T-cell (primary cell): ENCODE results near the gene CMAS. TPM values are rescaled to one million over a fixed set of nuclear protein-coding genes. Genes with fewer than 3 reads are reported as not detected.
"Not testable (repeated sequence)": the region's sequence is repeated elsewhere in the genome, so short reads cannot be mapped to it uniquely, and the experiment has no call there.

Source experiments
- ATAC-seq, 4 experiments: fragments of 200-7000 bp in 3 of 4; fragments of 150-1000 bp in 1 of 4; cut with Tn5 transposase; replicated peaks in 1 of 4; 1 replicate in 3 of 4; 2 replicates in 1 of 4; pipeline ENCODE4 v1.10.0; 2021; ENCODE audit warnings: moderate library complexity in 3 of 4, mild to moderate bottlenecking in 2 of 4, moderate number of reproducible peaks in 1 of 4
- CTCF ChIA-PET, 2 donors: fragments of 300-600 bp; sonication (Branson Sonifier 250); formaldehyde crosslinking; loops; one replicate each; lab custom pipeline; 2022; ENCODE audit warnings: antibody characterized with exemption in 2 of 2; lab: Charles Lee
- POLR2A ChIA-PET, 2 donors: fragments of 300-600 bp; sonication (Branson Sonifier 250); formaldehyde crosslinking; loops; one replicate each; lab custom pipeline; 2022; ENCODE audit warnings: antibody characterized with exemption in 2 of 2; lab: Charles Lee
- DNase-seq, 35 experiments: peaks; one replicate each; pipeline versions ENCODE4 v3.0.0 to v3.0.0-alpha.2; 2013 to 2023
- H3K27ac ChIP-seq: one replicate; pipeline ENCODE4 v1.5.1; 2013; ENCODE audit warnings: low read length
- H3K27me3 ChIP-seq, 2 experiments: replicated peaks in 1 of 2; 1 replicate in 1 of 2; 2 replicates in 1 of 2; pipeline versions ENCODE4 v1.6.1 to v1.7.0; 2013; ENCODE audit warnings: low read length in 1 of 2, mixed read lengths in 1 of 2; ENCODE audit not compliant: control insufficient read depth in 2 of 2, insufficient read depth in 2 of 2; ENCODE audit errors: extremely low read depth in 1 of 2
- H3K36me3 ChIP-seq, 2 donors: 1 replicate in 1 of 2; 2 replicates in 1 of 2; pipeline versions ENCODE4 v1.6.1 to v1.7.0; 2013; ENCODE audit warnings: low read length in 1 of 2; ENCODE audit not compliant: control insufficient read depth in 2 of 2, insufficient read depth in 1 of 2; ENCODE audit errors: extremely low read depth in 1 of 2
- H3K4me1 ChIP-seq, 2 experiments: 1 replicate in 1 of 2; 2 replicates in 1 of 2; pipeline versions ENCODE4 v1.6.1 to v1.7.0; 2013; ENCODE audit warnings: low read length in 2 of 2, mixed read lengths in 1 of 2; ENCODE audit not compliant: insufficient read depth in 2 of 2, control insufficient read depth in 1 of 2; ENCODE audit errors: extremely low read depth in 1 of 2
- H3K4me3 ChIP-seq, 2 donors: 1 replicate in 1 of 2; 2 replicates in 1 of 2; pipeline versions ENCODE4 v1.5.1 to v1.7.0; 2013; ENCODE audit warnings: mild to moderate bottlenecking in 2 of 2, low read length in 1 of 2, moderate library complexity in 1 of 2; ENCODE audit not compliant: control insufficient read depth in 1 of 2; ENCODE audit errors: extremely low read depth in 1 of 2
- H3K9me3 ChIP-seq: 2 replicates; pipeline ENCODE4 v1.7.0; 2013
- H3K27ac Mint-ChIP-seq, 2 donors: one replicate each; pipeline ENCODE4 v1.8.0; 2020 to 2021; ENCODE audit warnings: mild to moderate bottlenecking in 2 of 2, mixed read lengths in 2 of 2
- H3K27me3 Mint-ChIP-seq, 2 donors: one replicate each; pipeline ENCODE4 v1.8.0; 2021 to 2022; ENCODE audit warnings: mixed read lengths in 2 of 2
- H3K36me3 Mint-ChIP-seq: one replicate; pipeline ENCODE4 v1.8.0; 2021; ENCODE audit warnings: mixed read lengths
- H3K4me1 Mint-ChIP-seq, 3 donors: one replicate each; pipeline ENCODE4 v1.8.0; 2020 to 2022; ENCODE audit warnings: mixed read lengths in 3 of 3, mild to moderate bottlenecking in 1 of 3
- H3K4me3 Mint-ChIP-seq, 3 donors: one replicate each; pipeline ENCODE4 v1.8.0; 2020 to 2022; ENCODE audit warnings: mild to moderate bottlenecking in 3 of 3, mixed read lengths in 3 of 3, moderate library complexity in 3 of 3
- H3K9me3 Mint-ChIP-seq, 3 donors: one replicate each; pipeline ENCODE4 v1.8.0; 2020 to 2022; ENCODE audit warnings: mixed read lengths in 3 of 3
- WGBS: methylation state at CpG from one replicate; pipeline ENCODE4 v1.1.5; 2013; ENCODE audit warnings: missing lambda C conversion rate; ENCODE audit not compliant: insufficient coverage; 5-methylcytosine and 5-hydroxymethylcytosine counted together
- total RNA-seq, 35 experiments: library from RNA in 6 of 35; stranded (reverse) in 6 of 35; fragments of 120-200 nt in 1 of 35; gene quantifications; one replicate each; pipeline versions ENCODE4 v1.2.1 to v1.2.4 and lab custom pipeline; 2013 to 2026

Gene CMAS
- total RNA-seq, 5 donors from 2014 or later (not counting 1 experiment from before 2014, with no cell fraction given), result 10.4 to 22.2 (median 18.5) TPM

DNA sequence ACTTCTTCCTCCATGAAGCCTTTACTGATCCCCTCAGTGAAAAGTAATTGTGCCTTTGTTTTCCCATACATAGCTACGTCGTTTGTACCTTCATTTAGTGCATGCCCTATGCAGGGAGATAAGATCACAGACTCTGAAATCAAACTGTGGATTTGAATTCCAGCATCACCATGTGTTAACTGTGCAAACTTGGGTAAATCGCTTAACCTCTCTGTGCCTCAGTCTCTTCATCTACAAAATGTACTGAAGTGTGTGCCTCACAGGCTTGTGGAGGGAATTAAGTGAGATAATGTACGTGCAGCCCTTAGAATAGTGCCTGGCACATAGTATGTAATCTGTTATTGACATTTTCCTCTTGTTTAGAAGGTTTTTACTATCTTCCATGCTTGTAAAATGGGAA lies 4.1 kb downstream of the CMAS start:
- ATAC-seq, result no peak
- WGBS, result no CpG with 5 or more reads among the region's 4 CpGs
- H3K4me3 Mint-ChIP-seq, result no peak overlapping the region

GRCh38 chr12:22051114-22051698 lies 5.2 kb downstream of the CMAS start:
- Mint-ChIP-seq H3K27me3 (no peaks in the 10 kb centered on the region), H3K4me3 (no peak overlapping the region), H3K27ac (peak overlapping the region in 1 of 2 donors; percentile 39), H3K9me3 (no peaks in the 10 kb centered on the region), H3K4me1 (peaks cover 42 to 51% (median 48%) of the 10 kb centered on the region in 3 donors), H3K36me3 (peaks cover 6% of the 10 kb centered on the region)
- Histone ChIP-seq H3K27me3 (no peaks in the 10 kb centered on the region), H3K4me1 (peaks cover 0 to 5% of the 10 kb centered on the region in 2 experiments), H3K9me3 (no peaks in the 10 kb centered on the region), H3K36me3 (peaks cover 0 to 9% of the 10 kb centered on the region in 2 donors), H3K4me3 (no peak overlapping the region), H3K27ac (no peak overlapping the region)
- CTCF ChIA-PET, result no interaction called here
- ATAC-seq (no peak), DNase-seq (no peak)
- POLR2A ChIA-PET, result no interaction called here

More for the DNA sequence above, 4.1 kb downstream of the CMAS start:
- POLR2A ChIA-PET, result interaction anchor here in 1 of 2 donors (0.5 kb wide), 1 partner anchor 12 kb away, joined by 5 read pairs; no protein-coding TSS in a partner anchor
- no peak overlapping the region for H3K4me3 ChIP-seq
- no peak overlapping the region for H3K27ac ChIP-seq
- Mint-ChIP-seq H3K27me3 (no peaks in the 10 kb centered on the region), H3K9me3 (no peaks in the 10 kb centered on the region), H3K4me1 (peaks cover 47 to 56% (median 53%) of the 10 kb centered on the region in 3 donors), H3K36me3 (peaks cover 3% of the 10 kb centered on the region), H3K27ac (no peak overlapping the region)
- no peak for DNase-seq
- no peaks in the 10 kb centered on the region for H3K27me3 ChIP-seq
- no peaks in the 10 kb centered on the region for H3K9me3 ChIP-seq
- CTCF ChIA-PET, result no interaction called here
- H3K4me1 ChIP-seq, result peaks cover 0 to 5% of the 10 kb centered on the region in 2 experiments
- no peaks in the 10 kb centered on the region for H3K36me3 ChIP-seq

DNA sequence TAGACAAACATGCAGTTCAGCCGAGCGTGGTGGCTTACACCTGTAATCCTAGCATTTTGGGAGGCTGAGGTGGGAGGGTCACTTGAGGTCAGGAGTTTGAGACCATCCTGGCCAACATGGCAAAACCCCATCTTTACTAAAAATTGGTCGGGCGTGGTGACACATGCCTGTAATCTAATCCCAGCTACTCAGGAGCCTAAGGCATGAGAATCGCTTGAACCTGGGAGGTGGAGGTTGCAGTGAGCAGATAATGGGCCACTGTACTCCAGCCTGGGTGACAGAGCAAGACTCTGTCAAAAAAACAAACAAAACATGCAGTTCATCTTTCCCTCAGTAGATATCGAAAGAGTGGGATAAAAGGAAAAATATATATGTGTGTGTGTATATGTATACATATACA lies 7.0 kb downstream of the CMAS start:
- H3K4me3 Mint-ChIP-seq, result not testable (repeated sequence)

DNA sequence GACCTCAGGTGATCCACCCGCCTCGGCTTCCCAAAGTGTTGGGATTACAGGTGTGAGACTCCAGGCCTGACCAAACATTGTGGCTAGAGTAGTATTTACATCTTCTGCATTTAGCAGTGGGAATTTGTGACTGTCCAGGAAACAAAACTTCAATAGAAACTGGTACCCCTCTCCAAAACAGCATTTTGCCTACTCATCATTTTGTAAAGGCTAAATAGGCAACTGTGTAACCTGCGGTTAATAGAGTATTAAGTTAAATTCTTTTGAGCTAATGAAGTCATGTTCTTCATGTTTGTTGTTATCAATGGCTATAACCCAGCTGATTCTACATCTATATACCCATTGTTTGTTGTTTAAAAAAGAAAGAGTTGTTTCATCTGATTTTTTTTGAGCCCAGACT lies 8.1 kb downstream of the CMAS start:
- H3K36me3 ChIP-seq, result peaks cover 0 to 26% of the 10 kb centered on the region in 2 donors
- CTCF ChIA-PET, result interaction anchor here in 1 of 2 donors (0.7 kb wide), 1 partner anchor 577 kb away, joined by 3 read pairs; no protein-coding TSS in a partner anchor
- H3K4me1 Mint-ChIP-seq, result peaks cover 19 to 25% (median 22%) of the 10 kb centered on the region in 3 donors
- H3K27ac Mint-ChIP-seq, result no peak overlapping the region
- ATAC-seq (no peak), DNase-seq (no peak)
- no peaks in the 10 kb centered on the region for H3K9me3 Mint-ChIP-seq
- no peak overlapping the region for H3K4me3 Mint-ChIP-seq
- H3K27ac ChIP-seq, result no peak overlapping the region
- no CpG with 5 or more reads among the region's 3 CpGs for WGBS
- H3K27me3 ChIP-seq, result no peaks in the 10 kb centered on the region
- no peak overlapping the region for H3K4me3 ChIP-seq
- H3K9me3 ChIP-seq, result no peaks in the 10 kb centered on the region
- H3K4me1 ChIP-seq, result no peaks in the 10 kb centered on the region
- POLR2A ChIA-PET, result no interaction called here
- peaks cover 18% of the 10 kb centered on the region for H3K36me3 Mint-ChIP-seq
- H3K27me3 Mint-ChIP-seq, result no peaks in the 10 kb centered on the region

More for the DNA sequence above, 7.0 kb downstream of the CMAS start:
- H3K27me3 ChIP-seq, H3K9me3 Mint-ChIP-seq, DNase-seq, H3K27ac Mint-ChIP-seq, ATAC-seq, H3K9me3 ChIP-seq, H3K27me3 Mint-ChIP-seq, H3K4me1 ChIP-seq, H3K27ac ChIP-seq, H3K4me3 ChIP-seq, CTCF ChIA-PET, POLR2A ChIA-PET: not testable (repeated sequence)
- Mint-ChIP-seq H3K36me3 (peaks cover 15% of the 10 kb centered on the region), H3K4me1 (peaks cover 28 to 36% (median 33%) of the 10 kb centered on the region in 3 donors)
- peaks cover 0 to 18% of the 10 kb centered on the region in 2 donors for H3K36me3 ChIP-seq
- WGBS, result no CpG with 5 or more reads among the region's 6 CpGs

DNA sequence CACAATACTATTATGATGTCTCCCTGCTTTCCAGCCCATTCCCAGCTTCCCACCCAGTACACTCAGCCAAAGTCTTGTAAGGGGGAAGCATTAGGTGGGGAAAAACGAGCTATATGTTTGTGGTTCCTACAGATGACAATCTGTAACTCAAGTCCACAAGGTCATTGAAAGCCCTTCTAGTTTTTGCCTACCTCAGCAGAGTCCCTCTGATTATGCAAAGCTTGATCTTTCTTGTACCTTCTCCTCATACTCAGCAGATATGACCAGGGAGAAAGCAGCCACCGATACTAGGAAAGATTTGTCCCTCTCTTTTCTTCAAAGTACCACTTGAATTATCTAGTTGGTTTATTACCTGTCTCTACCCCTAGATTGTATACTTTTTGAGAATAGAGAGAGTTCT lies 10.6 kb downstream of the CMAS start:
- Histone ChIP-seq H3K27me3 (no peaks in the 10 kb centered on the region), H3K4me3 (no peak overlapping the region), H3K36me3 (peaks cover 0 to 32% of the 10 kb centered on the region in 2 donors), H3K4me1 (no peaks in the 10 kb centered on the region), H3K27ac (no peak overlapping the region), H3K9me3 (no peaks in the 10 kb centered on the region)
- POLR2A ChIA-PET, result interaction anchor here in 1 of 2 donors (0.7 kb wide), 1 partner anchor 402 kb away, joined by 5 read pairs; no protein-coding TSS in a partner anchor
- CTCF ChIA-PET, result no interaction called here
- DNase-seq (no peak), ATAC-seq (no peak)
- Mint-ChIP-seq H3K36me3 (peaks cover 25% of the 10 kb centered on the region), H3K4me3 (no peak overlapping the region), H3K27me3 (no peaks in the 10 kb centered on the region), H3K9me3 (no peaks in the 10 kb centered on the region), H3K27ac (no peak overlapping the region), H3K4me1 (peaks cover 0 to 6% (median 5%) of the 10 kb centered on the region in 3 donors)
- no CpG with 5 or more reads among the region's 2 CpGs for WGBS

- Histone ChIP-seq H3K4me3 (no peak overlapping the region), H3K9me3 (no peaks in the 10 kb centered on the region), H3K27me3 (no peaks in the 10 kb centered on the region), H3K36me3 (peaks cover 0 to 39% of the 10 kb centered on the region in 2 donors), H3K4me1 (no peaks in the 10 kb centered on the region), H3K27ac (no peak overlapping the region)
- Mint-ChIP-seq H3K9me3 (no peaks in the 10 kb centered on the region), H3K4me1 (no peaks in the 10 kb centered on the region), H3K27ac (no peak overlapping the region), H3K27me3 (no peaks in the 10 kb centered on the region), H3K36me3 (peaks cover 36% of the 10 kb centered on the region), H3K4me3 (no peak overlapping the region)
- ChIA-PET POLR2A (no interaction called here), CTCF (interaction anchor here (0.6 to 1.0 kb wide), 4 partner anchors 12 to 570 kb away, joined by 3 to 9 read pairs (median 5); no protein-coding TSS in a partner anchor)
- ATAC-seq (no peak), DNase-seq (no peak)
- WGBS, result no CpG with 5 or more reads among the region's 2 CpGs
These were observed 14.1 kb downstream of the CMAS start for GRCh38 chr12:22059976-22060647.
